Nephron (organoid): Measurements from ENCODE around the gene ABR.

Source experiments
- H3K27ac Mint-ChIP-seq, 3 experiments: 2 replicates each; pipeline ENCODE4 v1.8.0; 2020; ENCODE audit warnings: mixed read lengths in 3 of 3, mild to moderate bottlenecking in 2 of 3, moderate library complexity in 1 of 3
- H3K27me3 Mint-ChIP-seq: 2 replicates; pipeline ENCODE4 v1.8.0; 2021; ENCODE audit warnings: low read depth, mild to moderate bottlenecking, moderate library complexity, mixed read lengths
- H3K36me3 Mint-ChIP-seq: 2 replicates; pipeline ENCODE4 v1.8.0; 2020; ENCODE audit warnings: low read depth, mixed read lengths
- H3K4me1 Mint-ChIP-seq: 2 replicates; pipeline ENCODE4 v1.8.0; 2020; ENCODE audit warnings: mixed read lengths
- H3K4me3 Mint-ChIP-seq, 3 experiments: 2 replicates each; pipeline ENCODE4 v1.8.0; 2020; ENCODE audit warnings: mild to moderate bottlenecking in 3 of 3, mixed read lengths in 3 of 3, moderate library complexity in 2 of 3
- H3K9me3 Mint-ChIP-seq: 2 replicates; pipeline ENCODE4 v1.8.0; 2020; ENCODE audit warnings: mixed read lengths
- TF ChIP-seq, protein P1 (sequence below), 3 experiments: fragments of 200-600 bp; sonication (generic); IDR thresholded peaks; one replicate each; pipeline ENCODE4 v1.5.0; 2021; ENCODE audit warnings: antibody characterized with exemption in 3 of 3; ENCODE audit not compliant: unreplicated experiment in 3 of 3

ABR gene

DNA sequence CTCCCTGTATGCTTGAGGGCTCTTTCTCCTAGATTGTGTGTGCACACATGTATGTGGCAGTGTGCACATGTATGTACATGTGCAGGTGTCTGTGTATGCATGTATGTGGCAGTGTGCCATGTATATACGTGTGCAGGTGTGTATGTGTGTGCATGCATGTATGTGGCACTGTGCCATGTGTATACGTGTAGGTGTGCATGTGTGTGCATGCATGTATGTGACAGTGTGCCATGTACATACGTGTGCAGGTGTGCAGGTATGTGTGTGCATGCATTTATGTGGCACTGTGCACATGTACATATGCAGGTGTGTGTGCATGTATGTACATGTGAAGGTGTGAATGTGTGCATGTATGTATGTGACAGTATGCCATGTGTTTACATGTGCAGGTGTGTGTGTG, 46.5 kb upstream of the ABR start:
- H3K27me3 Mint-ChIP-seq: peaks cover 79% of the 10 kb centered on the region
- no peaks in the 10 kb centered on the region for H3K36me3 Mint-ChIP-seq
- H3K4me1 Mint-ChIP-seq: peaks cover 20% of the 10 kb centered on the region
- H3K27ac Mint-ChIP-seq: no peak overlapping the region
- TF ChIP-seq, protein P1, sequence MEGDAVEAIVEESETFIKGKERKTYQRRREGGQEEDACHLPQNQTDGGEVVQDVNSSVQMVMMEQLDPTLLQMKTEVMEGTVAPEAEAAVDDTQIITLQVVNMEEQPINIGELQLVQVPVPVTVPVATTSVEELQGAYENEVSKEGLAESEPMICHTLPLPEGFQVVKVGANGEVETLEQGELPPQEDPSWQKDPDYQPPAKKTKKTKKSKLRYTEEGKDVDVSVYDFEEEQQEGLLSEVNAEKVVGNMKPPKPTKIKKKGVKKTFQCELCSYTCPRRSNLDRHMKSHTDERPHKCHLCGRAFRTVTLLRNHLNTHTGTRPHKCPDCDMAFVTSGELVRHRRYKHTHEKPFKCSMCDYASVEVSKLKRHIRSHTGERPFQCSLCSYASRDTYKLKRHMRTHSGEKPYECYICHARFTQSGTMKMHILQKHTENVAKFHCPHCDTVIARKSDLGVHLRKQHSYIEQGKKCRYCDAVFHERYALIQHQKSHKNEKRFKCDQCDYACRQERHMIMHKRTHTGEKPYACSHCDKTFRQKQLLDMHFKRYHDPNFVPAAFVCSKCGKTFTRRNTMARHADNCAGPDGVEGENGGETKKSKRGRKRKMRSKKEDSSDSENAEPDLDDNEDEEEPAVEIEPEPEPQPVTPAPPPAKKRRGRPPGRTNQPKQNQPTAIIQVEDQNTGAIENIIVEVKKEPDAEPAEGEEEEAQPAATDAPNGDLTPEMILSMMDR (IDR thresholded peaks at IDR 0.05; ENCODE audit: unreplicated experiment in 3 of 3): no peak
- H3K4me3 Mint-ChIP-seq: no peak overlapping the region
- H3K9me3 Mint-ChIP-seq: no peaks in the 10 kb centered on the region

DNA sequence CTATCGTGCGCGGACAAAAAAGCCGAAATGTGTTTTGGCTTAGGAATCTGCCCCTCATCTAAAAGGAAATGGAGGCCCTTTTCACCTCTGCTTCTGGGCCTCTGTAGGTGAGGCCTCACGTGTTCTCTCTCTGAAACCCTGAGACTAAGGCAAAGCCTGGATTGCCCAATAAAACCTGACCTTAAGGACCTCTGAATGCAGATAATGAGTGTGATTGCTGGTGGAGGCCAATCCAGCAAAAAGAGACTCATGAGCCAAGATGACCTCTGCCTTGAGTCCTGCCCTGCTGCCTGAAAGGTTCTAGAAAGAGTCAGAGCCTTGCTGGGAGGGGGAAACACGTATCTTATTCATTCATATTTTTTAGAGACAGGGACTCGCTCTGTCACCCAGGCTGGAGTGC, 44.5 kb upstream of the ABR start:
- H3K27me3 Mint-ChIP-seq: peaks cover 70% of the 10 kb centered on the region
- H3K4me1 Mint-ChIP-seq: peaks cover 16% of the 10 kb centered on the region
- H3K27ac Mint-ChIP-seq: no peak overlapping the region
- H3K36me3 Mint-ChIP-seq: no peaks in the 10 kb centered on the region
- no peaks in the 10 kb centered on the region for H3K9me3 Mint-ChIP-seq
- TF ChIP-seq, protein P1 (IDR thresholded peaks at IDR 0.05; ENCODE audit: unreplicated experiment in 3 of 3): no peak
- no peak overlapping the region for H3K4me3 Mint-ChIP-seq

DNA sequence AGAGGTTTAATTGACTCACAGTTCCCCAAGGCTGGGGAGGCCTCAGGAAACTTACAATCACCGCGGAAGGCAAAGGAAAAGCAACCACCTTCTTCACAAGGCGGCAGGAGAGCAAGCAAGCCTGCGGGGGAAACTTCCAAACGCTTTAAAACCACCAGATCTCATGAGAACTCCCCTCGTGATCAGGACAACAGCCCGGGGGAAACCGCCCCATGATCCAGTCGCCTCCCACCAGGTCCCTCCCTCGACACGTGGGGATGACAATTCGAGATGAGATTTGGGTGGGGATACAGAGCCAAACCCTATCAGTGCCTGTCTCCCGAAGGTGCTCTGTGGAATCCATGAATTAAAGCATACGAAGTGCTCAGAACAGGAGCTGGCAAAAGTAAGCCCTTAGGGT, 43.9 kb upstream of the ABR start:
- no peaks in the 10 kb centered on the region for H3K36me3 Mint-ChIP-seq
- H3K27me3 Mint-ChIP-seq: peaks cover 70% of the 10 kb centered on the region
- no peak overlapping the region for H3K27ac Mint-ChIP-seq
- H3K9me3 Mint-ChIP-seq: no peaks in the 10 kb centered on the region
- H3K4me1 Mint-ChIP-seq: peaks cover 16% of the 10 kb centered on the region
- TF ChIP-seq, protein P1 (IDR thresholded peaks at IDR 0.05; ENCODE audit: unreplicated experiment in 3 of 3): no peak
- H3K4me3 Mint-ChIP-seq: no peak overlapping the region

DNA sequence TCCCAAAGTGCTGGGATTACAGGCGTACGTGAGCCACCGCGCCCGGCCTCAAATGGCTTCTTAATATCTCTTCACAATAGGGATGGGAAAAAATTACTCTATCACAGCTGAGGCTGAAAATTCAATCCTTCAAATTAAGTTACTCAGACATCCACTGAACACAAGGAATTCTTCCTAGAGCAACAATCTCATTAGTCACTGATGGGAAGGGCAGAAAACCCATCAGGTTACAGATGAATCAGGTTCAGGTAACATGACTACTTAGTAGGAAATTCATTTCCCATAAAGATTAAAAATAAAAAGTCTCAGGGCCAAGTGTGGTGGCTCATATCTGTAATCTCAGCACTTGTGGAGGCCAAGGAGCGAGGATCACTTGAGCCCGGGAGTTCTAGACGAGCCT, 42.5 kb upstream of the ABR start:
- Mint-ChIP-seq H3K4me3 (no peak overlapping the region), H3K4me1 (peaks cover 5% of the 10 kb centered on the region), H3K9me3 (no peaks in the 10 kb centered on the region), H3K36me3 (no peaks in the 10 kb centered on the region), H3K27me3 (peaks cover 57% of the 10 kb centered on the region), H3K27ac (no peak overlapping the region)
- TF ChIP-seq, protein P1 (IDR thresholded peaks at IDR 0.05; ENCODE audit: unreplicated experiment in 3 of 3): no peak

DNA sequence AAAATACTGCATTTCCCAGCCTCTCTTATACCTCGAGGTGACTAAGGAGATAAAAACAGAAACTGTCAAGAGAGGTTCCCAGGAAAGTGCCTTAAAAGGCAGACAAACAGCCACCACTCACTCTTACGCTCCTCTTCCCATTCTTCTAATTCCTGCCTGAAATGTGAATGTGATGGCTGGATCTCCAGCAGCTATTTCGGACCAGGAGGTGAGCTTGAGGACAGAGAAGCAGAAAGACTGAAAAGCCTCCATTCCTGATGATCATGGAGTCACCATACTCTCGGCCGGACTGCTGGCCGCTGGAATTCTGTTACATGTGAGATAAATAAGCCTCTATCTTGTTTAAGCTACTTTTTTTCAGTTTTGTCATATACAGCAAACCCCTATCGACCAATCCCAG, 41.4 kb upstream of the ABR start:
- H3K27ac Mint-ChIP-seq: no peak overlapping the region
- H3K4me3 Mint-ChIP-seq: no peak overlapping the region
- H3K27me3 Mint-ChIP-seq: peaks cover 50% of the 10 kb centered on the region
- H3K9me3 Mint-ChIP-seq: no peaks in the 10 kb centered on the region
- H3K36me3 Mint-ChIP-seq: no peaks in the 10 kb centered on the region
- TF ChIP-seq, protein P1 (IDR thresholded peaks at IDR 0.05; ENCODE audit: unreplicated experiment in 3 of 3): no peak
- no peaks in the 10 kb centered on the region for H3K4me1 Mint-ChIP-seq

DNA sequence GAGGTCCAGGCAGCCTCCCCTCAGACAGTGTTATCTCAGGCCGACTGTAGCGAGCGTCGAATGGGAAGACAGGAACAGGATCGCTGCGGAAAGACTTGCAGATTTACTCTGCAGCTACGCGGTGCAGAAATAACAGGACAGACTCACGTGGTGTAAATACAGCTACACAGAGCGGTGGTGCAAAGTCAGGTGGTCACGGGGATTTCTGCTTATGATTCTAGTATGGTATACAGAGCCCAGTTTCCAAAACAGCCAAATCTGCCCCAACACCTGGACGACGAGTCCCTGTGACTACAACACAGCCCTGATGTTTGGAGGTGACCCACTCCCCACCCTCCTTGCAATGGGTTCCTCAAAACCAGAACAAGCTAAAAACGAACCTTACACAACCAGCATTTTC, 40.6 kb upstream of the ABR start:
- H3K27me3 Mint-ChIP-seq: peaks cover 46% of the 10 kb centered on the region

More for the DNA sequence above, 40.6 kb upstream of the ABR start:
- H3K36me3 Mint-ChIP-seq: no peaks in the 10 kb centered on the region
- H3K27ac Mint-ChIP-seq: no peak overlapping the region
- no peak overlapping the region for H3K4me3 Mint-ChIP-seq
- H3K9me3 Mint-ChIP-seq: no peaks in the 10 kb centered on the region
- TF ChIP-seq, protein P1 (IDR thresholded peaks at IDR 0.05; ENCODE audit: unreplicated experiment in 3 of 3): no peak
- H3K4me1 Mint-ChIP-seq: no peaks in the 10 kb centered on the region
